Measurements from ENCODE around the gene DMRT3. TPM values are rescaled to one million over a fixed set of nuclear protein-coding genes. Genes with fewer than 3 reads are reported as not detected.

DMRT3 gene
- total RNA-seq, 2 donors from 2014 or later: not detected

- Histone ChIP-seq H3K4me1 (peaks cover 0 to 51% of the 10 kb centered on the region in 2 donors), H3K4me3 (peak overlapping the region; percentile 20 to 46), H3K27ac (no peak overlapping the region), H3K9me3 (no peaks in the 10 kb centered on the region), H3K36me3 (no peaks in the 10 kb centered on the region), H3K27me3 (peaks cover 61 to 86% of the 10 kb centered on the region in 2 donors)
- no peak for TF ChIP-seq CTCF (IDR thresholded peaks at IDR 0.05)
- DNase-seq (ENCODE audit: low spot score): no peak
Measured at GRCh38 chr9:972501-973294, 3.8 kb upstream of the DMRT3 start.

- DNase-seq (ENCODE audit: low spot score): no peak
- H3K4me3 ChIP-seq: no peak overlapping the region
- no peaks in the 10 kb centered on the region for H3K36me3 ChIP-seq
- no peak overlapping the region for H3K27ac ChIP-seq
- peaks cover 56 to 85% of the 10 kb centered on the region in 2 donors for H3K27me3 ChIP-seq
- H3K9me3 ChIP-seq: no peaks in the 10 kb centered on the region
- no peak for TF ChIP-seq CTCF (IDR thresholded peaks at IDR 0.05)
- H3K4me1 ChIP-seq: peaks cover 0 to 51% of the 10 kb centered on the region in 2 donors
Measured at GRCh38 chr9:973295-973834, 3.1 kb upstream of the DMRT3 start.

GRCh38 chr9:974031-974995 lies 2.1 kb upstream of the DMRT3 start:
- TF ChIP-seq CTCF (IDR thresholded peaks at IDR 0.05): no peak
- no peaks in the 10 kb centered on the region for H3K9me3 ChIP-seq
- H3K27ac ChIP-seq: no peak overlapping the region
- H3K4me1 ChIP-seq: peaks cover 0 to 51% of the 10 kb centered on the region in 2 donors
- peaks cover 60 to 91% of the 10 kb centered on the region in 2 donors for H3K27me3 ChIP-seq
- H3K4me3 ChIP-seq: no peak overlapping the region
- no peaks in the 10 kb centered on the region for H3K36me3 ChIP-seq
- DNase-seq (ENCODE audit: low spot score): no peak

GRCh38 chr9:974996-975739 lies 1.3 kb upstream of the DMRT3 start:
- H3K4me3 ChIP-seq: no peak overlapping the region
- DNase-seq (ENCODE audit: low spot score): no peak
- H3K36me3 ChIP-seq: no peaks in the 10 kb centered on the region
- H3K9me3 ChIP-seq: no peaks in the 10 kb centered on the region
- peaks cover 0 to 43% of the 10 kb centered on the region in 2 donors for H3K4me1 ChIP-seq
- TF ChIP-seq CTCF (IDR thresholded peaks at IDR 0.05): no peak
- H3K27me3 ChIP-seq: peaks cover 54 to 90% of the 10 kb centered on the region in 2 donors
- no peak overlapping the region for H3K27ac ChIP-seq

GRCh38 chr9:975740-976257 lies 656 bp upstream of the DMRT3 start:
- H3K36me3 ChIP-seq: no peaks in the 10 kb centered on the region
- peaks cover 0 to 36% of the 10 kb centered on the region in 2 donors for H3K4me1 ChIP-seq
- peaks cover 57 to 85% of the 10 kb centered on the region in 2 donors for H3K27me3 ChIP-seq
- DNase-seq (ENCODE audit: low spot score): no peak
- no peak for TF ChIP-seq CTCF (IDR thresholded peaks at IDR 0.05)
- no peak overlapping the region for H3K27ac ChIP-seq
- H3K9me3 ChIP-seq: no peaks in the 10 kb centered on the region
- H3K4me3 ChIP-seq: no peak overlapping the region
